ENCODE results near the gene NINJ2. TPM values are rescaled to one million over a fixed set of nuclear protein-coding genes. Genes with fewer than 3 reads are reported as not detected.

The NINJ2 gene
- total and polyA plus RNA-seq, 10 of the 15 experiments (the other 5 are each of a cell fraction or from before 2014, with no cell fraction given): 8.9 to 51.6 (median 21.3) TPM

- Histone ChIP-seq H3K4me3 (no peak overlapping the region), H3K79me2 (ENCODE audit: control insufficient read depth, insufficient read depth, low read length) (no peaks in the 10 kb centered on the region), H4K20me1 (ENCODE audit: control insufficient read depth, insufficient read depth) (no peaks in the 10 kb centered on the region), H3K27me3 (replicated peaks in 1 of 2; ENCODE audit: control insufficient read depth in 2 of 2, insufficient read depth in 2 of 2, low read length in 1 of 2) (no peaks in the 10 kb centered on the region), H3K4me1 (ENCODE audit: control insufficient read depth, insufficient read depth, low read length) (peaks cover 63% of the 10 kb centered on the region), H3K4me2 (ENCODE audit: control insufficient read depth, insufficient read depth) (no peak overlapping the region), H3K36me3 (ENCODE audit: control insufficient read depth in 2 of 2, insufficient read depth in 2 of 2, low read length in 1 of 2) (no peaks in the 10 kb centered on the region), H3K27ac (ENCODE audit: control insufficient read depth, insufficient read depth) (no peak overlapping the region), H2AFZ (ENCODE audit: control insufficient read depth, low read depth, low read length) (no peak overlapping the region), H3K9ac (ENCODE audit: control insufficient read depth, insufficient read depth, low read length) (no peak overlapping the region), H3K9me3 (replicated peaks; ENCODE audit: control insufficient read depth, insufficient read depth, low read length) (no peaks in the 10 kb centered on the region)
- ChIA-PET SMC1A (ENCODE audit: uncharacterized antibody, unreplicated experiment) (interaction anchor here (0.6 to 6.6 kb wide), 6 partner anchors 13 to 212 kb away, joined by 3 to 77 read pairs (median 12); no protein-coding TSS in a partner anchor), RAD21 (ENCODE audit: unreplicated experiment) (interaction anchor here (15.9 kb wide), 1 partner anchor 86 kb away, joined by 396 read pairs; the partner anchor contains the start of gene WNK1), CTCF (interaction anchor here (0.8 kb wide), 1 partner anchor 22 kb away, joined by 4 read pairs; no protein-coding TSS in a partner anchor), POLR2A (interaction anchor here (5.0 kb wide), 1 partner anchor 87 kb away, joined by 72 read pairs; the partner anchor contains the start of gene WNK1)
- no peak for DNase-seq (ENCODE audit: low read depth, low spot score)
- WGBS (ENCODE audit: insufficient coverage, insufficient replicate concordance, low lambda C conversion rate, missing lambda C conversion rate): 66% methylated on average over 5 of the region's 5 CpGs
- no TSS peak for BruUV-seq (replicated peaks)
- no peak for TF ChIP-seq MEF2B (IDR thresholded peaks at IDR 0.05; ENCODE audit: partially characterized antibody, poor library complexity, severe bottlenecking)
- TF ChIP-seq E2F8 (IDR thresholded peaks at IDR 0.05; ENCODE audit: low read depth, partially characterized antibody): no peak
- TF ChIP-seq ZNF384 (IDR thresholded peaks at IDR 0.05; ENCODE audit: borderline replicate concordance, low read depth, low read length): no peak
- in situ Hi-C loops (cut with MboI) (no loop called here), intact Hi-C loops (cut with micrococcal nuclease; ENCODE audit: unreplicated experiment) (no loop called here)
- no peak for FAIRE-seq
- no peak for ATAC-seq
These were observed 1.5 kb upstream of the NINJ2 start for GRCh38 chr12:664779-665092.

Data from GM12878 (cell line).